ENCODE data around the gene AFP. TPM values are rescaled to one million over a fixed set of nuclear protein-coding genes. Genes with fewer than 3 reads are reported as not detected.

The AFP gene
- total and polyA plus RNA-seq, 10 of the 15 experiments (the other 5 are each of a cell fraction or from before 2014, with no cell fraction given): 0.72 TPM; not detected in 9

DNA sequence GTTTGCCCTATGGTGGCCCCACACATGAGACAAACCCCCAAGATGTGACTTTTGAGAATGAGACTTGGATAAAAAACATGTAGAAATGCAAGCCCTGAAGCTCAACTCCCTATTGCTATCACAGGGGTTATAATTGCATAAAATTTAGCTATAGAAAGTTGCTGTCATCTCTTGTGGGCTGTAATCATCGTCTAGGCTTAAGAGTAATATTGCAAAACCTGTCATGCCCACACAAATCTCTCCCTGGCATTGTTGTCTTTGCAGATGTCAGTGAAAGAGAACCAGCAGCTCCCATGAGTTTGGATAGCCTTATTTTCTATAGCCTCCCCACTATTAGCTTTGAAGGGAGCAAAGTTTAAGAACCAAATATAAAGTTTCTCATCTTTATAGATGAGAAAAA is 17.3 kb upstream of the AFP start:
- H2AFZ ChIP-seq (ENCODE audit: control insufficient read depth, low read depth, low read length): no peak overlapping the region
- no peaks in the 10 kb centered on the region for H3K9me3 ChIP-seq (replicated peaks; ENCODE audit: control insufficient read depth, insufficient read depth, low read length)
- H3K36me3 ChIP-seq (ENCODE audit: control insufficient read depth in 2 of 2, insufficient read depth in 2 of 2, low read length in 1 of 2): no peaks in the 10 kb centered on the region
- H3K27me3 ChIP-seq (replicated peaks in 1 of 2; ENCODE audit: control insufficient read depth in 2 of 2, insufficient read depth in 2 of 2, low read length in 1 of 2): no peaks in the 10 kb centered on the region
- ChIA-PET CTCF (interaction anchor here (1.0 to 2.0 kb wide), 2 partner anchors 8 to 27 kb away, joined by 3 to 8 read pairs; no protein-coding TSS in a partner anchor), RAD21 (ENCODE audit: unreplicated experiment) (no interaction called here), POLR2A (interaction anchor here (0.5 kb wide), 1 partner anchor 155 kb away, joined by 6 read pairs; no protein-coding TSS in a partner anchor), SMC1A (ENCODE audit: uncharacterized antibody, unreplicated experiment) (no interaction called here)
- H3K4me1 ChIP-seq (ENCODE audit: control insufficient read depth, insufficient read depth, low read length): no peaks in the 10 kb centered on the region
- 0% methylated on average over 1 of the region's 1 CpG for WGBS (ENCODE audit: insufficient coverage, insufficient replicate concordance, low lambda C conversion rate, missing lambda C conversion rate)
- BruUV-seq (replicated peaks): no TSS peak
- intact Hi-C loops (cut with micrococcal nuclease; ENCODE audit: unreplicated experiment): no loop called here
- ATAC-seq (no peak), DNase-seq (ENCODE audit: low read depth, low spot score) (no peak), FAIRE-seq (no peak)
- H3K79me2 ChIP-seq (ENCODE audit: control insufficient read depth, insufficient read depth, low read length): no peaks in the 10 kb centered on the region
- H3K27ac ChIP-seq (ENCODE audit: control insufficient read depth, insufficient read depth): no peak overlapping the region
- no peaks in the 10 kb centered on the region for H4K20me1 ChIP-seq (ENCODE audit: control insufficient read depth, insufficient read depth)
- in situ Hi-C loops (cut with MboI): no loop called here
- H3K4me2 ChIP-seq (ENCODE audit: control insufficient read depth, insufficient read depth): no peak overlapping the region
- no peak overlapping the region for H3K4me3 ChIP-seq
- no peak overlapping the region for H3K9ac ChIP-seq (ENCODE audit: control insufficient read depth, insufficient read depth, low read length)
- TF ChIP-seq MAX (IDR thresholded peaks at IDR 0.05; ENCODE audit: low read depth, low read length) (no peak), CBX5 (IDR thresholded peaks at IDR 0.05; ENCODE audit: low read depth) (no peak), PKNOX1 (IDR thresholded peaks at IDR 0.05) (no peak), ZNF274 (IDR thresholded peaks at IDR 0.05; ENCODE audit: insufficient read depth, insufficient read length) (no peak), STAT3 (IDR thresholded peaks at IDR 0.05; ENCODE audit: low read depth, low read length) (no peak), DPF2 (IDR thresholded peaks at IDR 0.05) (no peak)
- TF ChIP-seq, protein P1, sequence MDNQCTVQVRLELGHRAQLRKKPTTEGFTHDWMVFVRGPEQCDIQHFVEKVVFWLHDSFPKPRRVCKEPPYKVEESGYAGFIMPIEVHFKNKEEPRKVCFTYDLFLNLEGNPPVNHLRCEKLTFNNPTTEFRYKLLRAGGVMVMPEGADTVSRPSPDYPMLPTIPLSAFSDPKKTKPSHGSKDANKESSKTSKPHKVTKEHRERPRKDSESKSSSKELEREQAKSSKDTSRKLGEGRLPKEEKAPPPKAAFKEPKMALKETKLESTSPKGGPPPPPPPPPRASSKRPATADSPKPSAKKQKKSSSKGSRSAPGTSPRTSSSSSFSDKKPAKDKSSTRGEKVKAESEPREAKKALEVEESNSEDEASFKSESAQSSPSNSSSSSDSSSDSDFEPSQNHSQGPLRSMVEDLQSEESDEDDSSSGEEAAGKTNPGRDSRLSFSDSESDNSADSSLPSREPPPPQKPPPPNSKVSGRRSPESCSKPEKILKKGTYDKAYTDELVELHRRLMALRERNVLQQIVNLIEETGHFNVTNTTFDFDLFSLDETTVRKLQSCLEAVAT (IDR thresholded peaks at IDR 0.05): no peak
